Natural killer cell (primary cell): ENCODE data around the gene PDYN. TPM values are rescaled to one million over a fixed set of nuclear protein-coding genes. Genes with fewer than 3 reads are reported as not detected.

Experiments
- ATAC-seq, 3 donors: fragments of 150-1000 bp in 2 of 3; fragments of 200-7000 bp in 1 of 3; cut with Tn5 transposase; 1 replicate in 1 of 3; 2 replicates in 2 of 3; pipeline ENCODE4 v1.10.0; 2021; ENCODE audit warnings: mild to moderate bottlenecking in 2 of 3, moderate library complexity in 2 of 3
- DNase-seq, 2 donors: peaks; one replicate each; pipeline versions ENCODE4 v3.0.0 to v3.0.0-alpha.2; 2013 to 2021; ENCODE audit warnings: mixed read lengths in 1 of 2
- H3K27ac ChIP-seq: one replicate; pipeline ENCODE4 v1.5.1; 2013; ENCODE audit warnings: mild to moderate bottlenecking, low read length
- H3K27me3 ChIP-seq: one replicate; pipeline ENCODE4 v1.6.1; 2013; ENCODE audit warnings: low read length; ENCODE audit not compliant: control insufficient read depth, insufficient read depth
- H3K36me3 ChIP-seq: one replicate; pipeline ENCODE4 v1.6.1; 2013; ENCODE audit warnings: low read length; ENCODE audit not compliant: control insufficient read depth, insufficient read depth
- H3K4me1 ChIP-seq: one replicate; pipeline ENCODE4 v1.6.1; 2013; ENCODE audit warnings: low read length; ENCODE audit not compliant: control insufficient read depth, insufficient read depth
- H3K4me3 ChIP-seq: one replicate; pipeline ENCODE4 v1.5.1; 2013; ENCODE audit warnings: low read length
- H3K9me3 ChIP-seq: one replicate; pipeline ENCODE4 v1.6.1; 2013; ENCODE audit warnings: low read length; ENCODE audit not compliant: control insufficient read depth, insufficient read depth
- H3K27ac Mint-ChIP-seq, 2 donors: one replicate each; pipeline ENCODE4 v1.8.0; 2022; ENCODE audit warnings: mild to moderate bottlenecking in 2 of 2, mixed read lengths in 2 of 2, moderate library complexity in 1 of 2
- H3K27me3 Mint-ChIP-seq, 2 donors: one replicate each; pipeline ENCODE4 v1.8.0; 2022; ENCODE audit warnings: low read depth in 2 of 2, mixed read lengths in 2 of 2
- H3K36me3 Mint-ChIP-seq: one replicate; pipeline ENCODE4 v1.8.0; 2022; ENCODE audit warnings: mixed read lengths
- H3K4me1 Mint-ChIP-seq, 2 donors: one replicate each; pipeline ENCODE4 v1.8.0; 2022; ENCODE audit warnings: mixed read lengths in 2 of 2
- H3K4me3 Mint-ChIP-seq: one replicate; pipeline ENCODE4 v1.8.0; 2022; ENCODE audit warnings: mild to moderate bottlenecking, moderate library complexity, mixed read lengths
- H3K9me3 Mint-ChIP-seq, 2 donors: one replicate each; pipeline ENCODE4 v1.8.0; 2022; ENCODE audit warnings: mixed read lengths in 2 of 2
- WGBS: methylation state at CpG from one replicate; pipeline ENCODE4 v1.1.7; 2013; ENCODE audit warnings: missing lambda C conversion rate; ENCODE audit not compliant: insufficient coverage; 5-methylcytosine and 5-hydroxymethylcytosine counted together
- intact Hi-C: fragments of 100-400 bp; cut with micrococcal nuclease; formaldehyde crosslinking; loops from one replicate; pipeline ENCODE4 v1.14.2; 2022
- total RNA-seq, 4 donors: library from RNA; stranded (reverse); fragments of 120-200 nt in 1 of 4; gene quantifications; one replicate each; pipeline versions ENCODE4 v1.2.3 to v1.2.4, GENCODE V29; 2013 to 2022
- TF ChIP-seq, protein P1 (sequence below): fragments of 200-600 bp; IDR thresholded peaks from one replicate; pipeline ENCODE4 v1.8.0; 2022; ENCODE audit warnings: antibody characterized with exemption

PDYN gene
- total RNA-seq, 3 donors from 2014 or later (not counting 1 experiment from before 2014, with no cell fraction given) = not detected

GRCh38 chr20:1971893-1972586, 21.8 kb downstream of the PDYN start:
- Histone ChIP-seq H3K4me1 (no peaks in the 10 kb centered on the region), H3K36me3 (no peaks in the 10 kb centered on the region), H3K9me3 (no peaks in the 10 kb centered on the region), H3K27me3 (no peaks in the 10 kb centered on the region), H3K4me3 (no peak overlapping the region), H3K27ac (no peak overlapping the region)
- no peaks in the 10 kb centered on the region for H3K36me3 Mint-ChIP-seq
- 93% methylated on average over 4 of the region's 5 CpGs for WGBS
- no peak overlapping the region for H3K4me3 Mint-ChIP-seq
- DNase-seq (no peak), ATAC-seq (no peak)
- no peaks in the 10 kb centered on the region for H3K9me3 Mint-ChIP-seq
- TF ChIP-seq, protein P1, sequence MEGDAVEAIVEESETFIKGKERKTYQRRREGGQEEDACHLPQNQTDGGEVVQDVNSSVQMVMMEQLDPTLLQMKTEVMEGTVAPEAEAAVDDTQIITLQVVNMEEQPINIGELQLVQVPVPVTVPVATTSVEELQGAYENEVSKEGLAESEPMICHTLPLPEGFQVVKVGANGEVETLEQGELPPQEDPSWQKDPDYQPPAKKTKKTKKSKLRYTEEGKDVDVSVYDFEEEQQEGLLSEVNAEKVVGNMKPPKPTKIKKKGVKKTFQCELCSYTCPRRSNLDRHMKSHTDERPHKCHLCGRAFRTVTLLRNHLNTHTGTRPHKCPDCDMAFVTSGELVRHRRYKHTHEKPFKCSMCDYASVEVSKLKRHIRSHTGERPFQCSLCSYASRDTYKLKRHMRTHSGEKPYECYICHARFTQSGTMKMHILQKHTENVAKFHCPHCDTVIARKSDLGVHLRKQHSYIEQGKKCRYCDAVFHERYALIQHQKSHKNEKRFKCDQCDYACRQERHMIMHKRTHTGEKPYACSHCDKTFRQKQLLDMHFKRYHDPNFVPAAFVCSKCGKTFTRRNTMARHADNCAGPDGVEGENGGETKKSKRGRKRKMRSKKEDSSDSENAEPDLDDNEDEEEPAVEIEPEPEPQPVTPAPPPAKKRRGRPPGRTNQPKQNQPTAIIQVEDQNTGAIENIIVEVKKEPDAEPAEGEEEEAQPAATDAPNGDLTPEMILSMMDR = no peak
- intact Hi-C loops = no loop called here
- no peak overlapping the region for H3K27ac Mint-ChIP-seq
- H3K27me3 Mint-ChIP-seq = peaks cover 17 to 49% of the 10 kb centered on the region in 2 donors
- no peaks in the 10 kb centered on the region for H3K4me1 Mint-ChIP-seq

- WGBS = 84% methylated on average over 3 of the region's 4 CpGs
- Histone ChIP-seq H3K4me1 (peaks cover 18% of the 10 kb centered on the region), H3K4me3 (no peak overlapping the region), H3K27ac (no peak overlapping the region), H3K9me3 (no peaks in the 10 kb centered on the region), H3K36me3 (no peaks in the 10 kb centered on the region), H3K27me3 (no peaks in the 10 kb centered on the region)
- ATAC-seq = no peak
- intact Hi-C loops = no loop called here
- Mint-ChIP-seq H3K4me3 (no peak overlapping the region), H3K9me3 (no peaks in the 10 kb centered on the region), H3K36me3 (no peaks in the 10 kb centered on the region), H3K27me3 (peaks cover 15 to 46% of the 10 kb centered on the region in 2 donors), H3K4me1 (peaks cover 6 to 9% of the 10 kb centered on the region in 2 donors), H3K27ac (no peak overlapping the region)
- no peak for DNase-seq
- TF ChIP-seq, protein P1 = no peak
Measured at GRCh38 chr20:1968964-1969363, 24.9 kb downstream of the PDYN start.

DNA sequence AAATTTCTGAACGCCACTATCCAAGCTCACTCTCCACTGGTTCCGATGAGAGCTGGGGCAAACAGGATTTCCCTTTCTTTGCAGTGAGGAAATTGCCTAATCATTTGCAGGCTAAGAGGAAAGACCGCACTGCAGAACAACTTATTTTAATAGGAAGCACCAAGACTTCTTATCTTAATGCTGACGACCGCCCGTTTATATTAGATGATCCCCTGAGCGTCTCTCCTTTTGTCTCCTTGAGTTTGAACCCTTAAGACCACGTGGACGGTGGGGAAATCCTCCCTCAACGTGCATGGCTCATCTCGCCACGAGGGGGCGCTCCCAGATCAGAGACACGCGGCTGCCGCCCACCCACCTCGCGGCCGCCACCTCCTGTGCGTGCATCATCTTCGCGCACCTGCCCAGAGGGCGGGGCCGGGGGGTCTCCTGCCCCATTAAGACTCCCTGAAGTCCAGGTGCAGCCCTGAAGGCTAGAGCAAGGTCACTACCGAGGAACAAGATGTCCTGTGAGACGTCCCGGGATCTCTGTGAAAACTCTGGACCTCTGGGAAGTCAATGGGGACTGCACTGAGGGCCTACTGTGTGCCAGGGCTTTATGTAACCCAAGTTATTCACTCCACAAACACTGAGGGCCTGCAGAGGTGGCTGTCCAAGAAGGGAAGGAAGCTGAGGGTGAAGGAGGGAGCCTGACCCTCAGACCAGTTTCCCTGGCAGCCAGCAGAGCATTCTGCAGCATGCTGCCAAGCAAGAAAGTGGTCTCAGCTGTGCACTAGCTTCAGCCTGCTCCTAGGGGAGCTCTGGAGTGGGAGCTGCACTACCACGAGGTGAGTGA, 28.1 kb downstream of the PDYN start:
- Mint-ChIP-seq H3K36me3 (no peaks in the 10 kb centered on the region), H3K4me3 (no peak overlapping the region), H3K4me1 (peaks cover 6 to 9% of the 10 kb centered on the region in 2 donors), H3K9me3 (no peaks in the 10 kb centered on the region), H3K27me3 (peaks cover 13 to 33% of the 10 kb centered on the region in 2 donors), H3K27ac (no peak overlapping the region)
- 6% methylated on average over 28 of the region's 28 CpGs for WGBS
- Histone ChIP-seq H3K4me3 (no peak overlapping the region), H3K9me3 (no peaks in the 10 kb centered on the region), H3K4me1 (peaks cover 18% of the 10 kb centered on the region), H3K27me3 (no peaks in the 10 kb centered on the region), H3K36me3 (no peaks in the 10 kb centered on the region), H3K27ac (no peak overlapping the region)
- DNase-seq = peak; percentile 62 to 82
- TF ChIP-seq, protein P1 = peak; percentile 90
- intact Hi-C loops = loop anchor here (1.0 kb wide), 1 partner anchor 207 kb away; no protein-coding TSS in a partner anchor
- peak; percentile 60 to 85 (median 70) for ATAC-seq
